Liver (tissue), 9 donors: Measurements from ENCODE around the gene CUBN. TPM values are rescaled to one million over a fixed set of nuclear protein-coding genes. Genes with fewer than 3 reads are reported as not detected.

Experiments
- DNase-seq: peaks from one replicate; pipeline ENCODE4 v3.0.0-alpha.2; 2017; ENCODE audit warnings: low spot score
- H3K27ac ChIP-seq, 2 donors: one replicate each; pipeline ENCODE4 v1.7.0; 2013; ENCODE audit warnings: inconsistent platforms in 2 of 2, low read length in 2 of 2, control low read depth in 1 of 2, low read depth in 1 of 2, mild to moderate bottlenecking in 1 of 2
- H3K27me3 ChIP-seq, 4 donors: one replicate each; pipeline versions ENCODE4 v1.6.1 to v1.7.0; 2013; ENCODE audit warnings: low read length in 3 of 4, inconsistent platforms in 1 of 4, mild to moderate bottlenecking in 1 of 4, moderate library complexity in 1 of 4; ENCODE audit not compliant: control insufficient read depth in 4 of 4, insufficient read depth in 4 of 4
- H3K36me3 ChIP-seq, 4 donors: one replicate each; pipeline versions ENCODE4 v1.6.1 to v1.7.0; 2013; ENCODE audit warnings: low read length in 3 of 4, mild to moderate bottlenecking in 3 of 4, low read depth in 1 of 4, moderate library complexity in 1 of 4; ENCODE audit not compliant: control insufficient read depth in 4 of 4, insufficient read depth in 3 of 4
- H3K4me1 ChIP-seq, 4 donors: one replicate each; pipeline versions ENCODE4 v1.6.1 to v1.7.0; 2013; ENCODE audit warnings: low read length in 3 of 4, mild to moderate bottlenecking in 3 of 4, moderate library complexity in 1 of 4; ENCODE audit not compliant: control insufficient read depth in 4 of 4, insufficient read depth in 4 of 4
- H3K4me3 ChIP-seq, 3 donors: one replicate each; pipeline versions ENCODE4 v1.6.1 to v1.7.0; 2013; ENCODE audit warnings: low read length in 3 of 3, control low read depth in 1 of 3, low read depth in 1 of 3, mild to moderate bottlenecking in 1 of 3
- H3K9ac ChIP-seq, 2 donors: one replicate each; pipeline ENCODE4 v1.7.0; 2013; ENCODE audit warnings: low read length in 2 of 2, mild to moderate bottlenecking in 2 of 2, moderate library complexity in 2 of 2, control low read depth in 1 of 2, low read depth in 1 of 2
- H3K9me3 ChIP-seq, 4 donors: one replicate each; pipeline versions ENCODE4 v1.6.1 to v1.7.0; 2013; ENCODE audit warnings: low read length in 3 of 4; ENCODE audit not compliant: control insufficient read depth in 4 of 4
- CTCF ChIP-seq: fragments of 150-350 bp; IDR thresholded peaks from 2 replicates; pipeline ENCODE4 v1.5.1; 2017; ENCODE audit warnings: improper control_type of control experiment, low read depth, low read length; ENCODE audit not compliant: missing input control
- EGR1 ChIP-seq, 2 donors: IDR thresholded peaks; 2 replicates each; pipeline ENCODE4 v1.6.1; 2016 to 2018; ENCODE audit warnings: antibody characterized with exemption in 2 of 2, low read depth in 2 of 2
- FOXA1 ChIP-seq: IDR thresholded peaks from 2 replicates; pipeline ENCODE4 v1.6.1; 2016; ENCODE audit warnings: antibody characterized with exemption
- GABPA ChIP-seq, 2 donors: IDR thresholded peaks in 1 of 2; conservative IDR thresholded peaks in 1 of 2; 2 replicates each; pipeline ENCODE4 v1.6.1; 2016; ENCODE audit warnings: antibody characterized with exemption in 2 of 2, mild to moderate bottlenecking in 1 of 2, moderate library complexity in 1 of 2
- HNF4A ChIP-seq, 2 donors: conservative IDR thresholded peaks; 2 replicates each; pipeline ENCODE4 v1.6.1; 2016; ENCODE audit warnings: antibody characterized with exemption in 2 of 2, mild to moderate bottlenecking in 2 of 2
- HNF4G ChIP-seq: IDR thresholded peaks from 2 replicates; pipeline ENCODE4 v1.6.1; 2016; ENCODE audit warnings: antibody characterized with exemption
- NR2F2 ChIP-seq: IDR thresholded peaks from 2 replicates; pipeline ENCODE4 v1.6.1; 2016; ENCODE audit warnings: antibody characterized with exemption
- RAD21 ChIP-seq, 2 donors: IDR thresholded peaks; 2 replicates each; pipeline ENCODE4 v1.6.1; 2016; ENCODE audit warnings: antibody characterized with exemption in 2 of 2, mild to moderate bottlenecking in 2 of 2
- RXRA ChIP-seq, 2 donors: IDR thresholded peaks; 2 replicates each; pipeline ENCODE4 v1.6.1; 2017 to 2018; ENCODE audit warnings: antibody characterized with exemption in 2 of 2, mild to moderate bottlenecking in 1 of 2
- SP1 ChIP-seq: IDR thresholded peaks from 2 replicates; pipeline ENCODE4 v1.6.1; 2018; ENCODE audit warnings: antibody characterized with exemption, mild to moderate bottlenecking
- TAF1 ChIP-seq: conservative IDR thresholded peaks from 2 replicates; pipeline ENCODE4 v1.6.1; 2016; ENCODE audit warnings: antibody characterized with exemption, mild to moderate bottlenecking
- YY1 ChIP-seq: IDR thresholded peaks from 2 replicates; pipeline ENCODE4 v1.6.1; 2016; ENCODE audit warnings: antibody characterized with exemption, mild to moderate bottlenecking
- ZBTB33 ChIP-seq: IDR thresholded peaks from 2 replicates; pipeline ENCODE4 v1.6.1; 2016; ENCODE audit warnings: antibody characterized with exemption
- WGBS: extraction: QIAGEN DNeasy Blood & Tissue Kit; methylation state at CpG from one replicate; pipeline ENCODE4 v1.1.7; 2013; 5-methylcytosine and 5-hydroxymethylcytosine counted together
- polyA plus RNA-seq, 2 donors: library from polyadenylated mRNA; stranded (reverse) in 1 of 2; unstranded in 1 of 2; fragments of 200-250 nt in 1 of 2; fragments of >200 nt in 1 of 2; fragmentation: Nextera tagmentation in 1 of 2; extraction: Ambion mirVana in 1 of 2; gene quantifications; one replicate each; pipeline versions ENCODE4 v1.2.1 to v1.2.3, GENCODE V29; 2013 to 2015
- total RNA-seq, 2 donors: library from RNA; depleted of rRNA; stranded (reverse); fragments of >200 nt; gene quantifications; one replicate each; pipeline ENCODE4 v1.2.3, GENCODE V29; 2014
- TF ChIP-seq, protein P1 (sequence below): IDR thresholded peaks from 2 replicates; pipeline ENCODE4 v1.6.1; 2016; ENCODE audit warnings: antibody characterized with exemption
- donor health status: healthy.
- donor health status: healthy.
- donor health status: healthy.
- donor health status: healthy.
- donor health status: healthy.

The CUBN gene
- total and polyA plus RNA-seq, 4 donors, result 0.01 to 0.67 (median 0.30) TPM

GRCh38 chr10:17059197-17059688 is 70.4 kb downstream of the CUBN start:
- Histone ChIP-seq H3K9me3 (no peaks in the 10 kb centered on the region), H3K27me3 (no peaks in the 10 kb centered on the region), H3K36me3 (no peaks in the 10 kb centered on the region), H3K4me3 (no peak overlapping the region), H3K9ac (no peak overlapping the region), H3K27ac (no peak overlapping the region), H3K4me1 (no peaks in the 10 kb centered on the region)
- no peak for TF ChIP-seq YY1
- no peak for TF ChIP-seq HNF4A (conservative IDR thresholded peaks at IDR 0.05)
- no peak for TF ChIP-seq TAF1
- no peak for TF ChIP-seq RXRA (IDR thresholded peaks at IDR 0.05)
- DNase-seq, result no peak

GRCh38 chr10:17058093-17058492 is 71.5 kb downstream of the CUBN start:
- Histone ChIP-seq H3K36me3 (no peaks in the 10 kb centered on the region), H3K27me3 (no peaks in the 10 kb centered on the region), H3K9me3 (no peaks in the 10 kb centered on the region), H3K4me1 (no peaks in the 10 kb centered on the region), H3K27ac (no peak overlapping the region), H3K9ac (no peak overlapping the region), H3K4me3 (no peak overlapping the region)
- WGBS, result 88% methylated on average over 3 of the region's 3 CpGs
- no peak for DNase-seq
- TF ChIP-seq SP1 (no peak), EGR1 (IDR thresholded peaks at IDR 0.05; ENCODE audit: low read depth in 2 of 2) (no peak), CTCF (no peak), RAD21 (IDR thresholded peaks at IDR 0.05) (no peak), NR2F2 (no peak), HNF4A (conservative IDR thresholded peaks at IDR 0.05) (no peak), RXRA (IDR thresholded peaks at IDR 0.05) (no peak), TAF1 (no peak)
- TF ChIP-seq, protein P1, sequence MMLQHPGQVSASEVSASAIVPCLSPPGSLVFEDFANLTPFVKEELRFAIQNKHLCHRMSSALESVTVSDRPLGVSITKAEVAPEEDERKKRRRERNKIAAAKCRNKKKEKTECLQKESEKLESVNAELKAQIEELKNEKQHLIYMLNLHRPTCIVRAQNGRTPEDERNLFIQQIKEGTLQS, result no peak

DNA sequence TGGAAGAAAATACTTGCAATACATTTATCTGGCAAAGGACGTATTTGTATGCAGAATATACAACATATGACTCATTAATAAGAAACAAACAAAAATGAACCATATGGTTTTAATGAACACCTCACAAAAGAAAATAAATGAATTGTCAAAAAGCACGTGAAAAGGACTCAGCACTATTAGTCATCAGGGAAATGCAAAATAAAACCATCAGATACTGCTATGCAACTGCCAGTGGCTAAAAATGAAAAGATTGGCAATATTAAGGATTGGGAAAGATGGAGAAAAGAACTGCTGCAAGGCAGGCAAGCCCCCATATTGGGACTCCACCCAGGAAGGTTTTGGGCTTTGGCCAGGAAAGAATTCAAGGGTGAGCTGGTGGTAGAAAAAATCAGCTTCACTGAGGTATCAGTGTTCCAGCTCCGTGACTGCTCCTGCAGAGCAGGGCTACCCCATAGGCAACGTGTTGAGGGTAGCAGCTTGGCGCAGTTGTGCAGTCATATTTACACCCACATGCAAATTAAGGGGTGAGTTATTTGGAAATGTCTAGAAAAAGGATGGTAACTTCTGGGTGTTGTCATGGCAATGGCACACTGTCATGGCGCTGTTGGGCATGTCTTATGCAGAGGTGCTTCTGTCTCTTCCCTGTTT is 72.7 kb downstream of the CUBN start:
- Histone ChIP-seq H3K27ac (no peak overlapping the region), H3K27me3 (no peaks in the 10 kb centered on the region), H3K4me1 (no peaks in the 10 kb centered on the region), H3K36me3 (no peaks in the 10 kb centered on the region), H3K9ac (no peak overlapping the region), H3K4me3 (no peak overlapping the region), H3K9me3 (no peaks in the 10 kb centered on the region)
- no peak for DNase-seq
- no peak for TF ChIP-seq HNF4G
- no peak for TF ChIP-seq EGR1 (IDR thresholded peaks at IDR 0.05; ENCODE audit: low read depth in 2 of 2)
- no peak for TF ChIP-seq RAD21 (IDR thresholded peaks at IDR 0.05)
- no peak for TF ChIP-seq ZBTB33
- no peak for TF ChIP-seq GABPA (IDR thresholded peaks at IDR 0.05 in 1 of 2, conservative IDR thresholded peaks at IDR 0.05 in 1 of 2)
- TF ChIP-seq FOXA1, result no peak
- WGBS, result 77% methylated on average over 6 of the region's 6 CpGs
